Pons (tissue), 1 donor: ENCODE measurements around the gene SLC7A14.
"Not testable (repeated sequence)": the region's sequence is repeated elsewhere in the genome, so short reads cannot be mapped to it uniquely, and the experiment has no call there.

Source experiments
- DNase-seq: peaks from one replicate; pipeline ENCODE4 v3.0.0-alpha.2; 2016; ENCODE audit warnings: low spot score

The SLC7A14 gene

GRCh38 chr3:170593634-170594033 lies 7.8 kb upstream of the SLC7A14 start:
- DNase-seq, result no peak

GRCh38 chr3:170589113-170589512 lies 3.2 kb upstream of the SLC7A14 start:
- no peak for DNase-seq

- DNase-seq, result no peak
These were observed 603 bp downstream of the SLC7A14 start for GRCh38 chr3:170585008-170585936.

- DNase-seq, result peak; percentile 74
These were observed 1.3 kb downstream of the SLC7A14 start for GRCh38 chr3:170584585-170585007.

- no peak for DNase-seq
These were observed 6.2 kb downstream of the SLC7A14 start for GRCh38 chr3:170579646-170580045.

GRCh38 chr3:170572665-170573253 lies 13.1 kb downstream of the SLC7A14 start:
- no peak for DNase-seq

GRCh38 chr3:170567598-170567997 lies 18.3 kb downstream of the SLC7A14 start:
- not testable (repeated sequence) for DNase-seq

GRCh38 chr3:170566413-170566812 lies 19.5 kb downstream of the SLC7A14 start:
- no peak for DNase-seq

GRCh38 chr3:170565495-170565894 lies 20.4 kb downstream of the SLC7A14 start:
- DNase-seq, result no peak

GRCh38 chr3:170564664-170565063 lies 21.2 kb downstream of the SLC7A14 start:
- no peak for DNase-seq

- DNase-seq, result peak; percentile 44
These were observed 22.0 kb downstream of the SLC7A14 start for GRCh38 chr3:170563712-170564423.

- no peak for DNase-seq
These were observed 23.8 kb downstream of the SLC7A14 start for GRCh38 chr3:170562080-170562479.

GRCh38 chr3:170560717-170561382 lies 25.0 kb downstream of the SLC7A14 start:
- no peak for DNase-seq

- no peak for DNase-seq
These were observed 25.6 kb downstream of the SLC7A14 start for GRCh38 chr3:170560296-170560695.

GRCh38 chr3:170558427-170558826 lies 27.4 kb downstream of the SLC7A14 start:
- no peak for DNase-seq

GRCh38 chr3:170555329-170555728 lies 30.5 kb downstream of the SLC7A14 start:
- no peak for DNase-seq

- DNase-seq, result peak; percentile 47
These were observed 31.8 kb downstream of the SLC7A14 start for GRCh38 chr3:170553788-170554757.

GRCh38 chr3:170551252-170551651 lies 34.6 kb downstream of the SLC7A14 start:
- no peak for DNase-seq

- DNase-seq, result no peak
These were observed 43.2 kb downstream of the SLC7A14 start for GRCh38 chr3:170542704-170543103.

- DNase-seq, result no peak
These were observed 46.0 kb downstream of the SLC7A14 start for GRCh38 chr3:170539897-170540296.

- no peak for DNase-seq
These were observed 49.2 kb downstream of the SLC7A14 start for GRCh38 chr3:170536712-170537111.
